ENCODE results near the gene ITGBL1. TPM values are rescaled to one million over a fixed set of nuclear protein-coding genes. Genes with fewer than 3 reads are reported as not detected.

ITGBL1 gene
- total and polyA plus RNA-seq, 2 of the 4 experiments (the other 2 are of a cell fraction), result 22.2 to 24.2 TPM

DNA sequence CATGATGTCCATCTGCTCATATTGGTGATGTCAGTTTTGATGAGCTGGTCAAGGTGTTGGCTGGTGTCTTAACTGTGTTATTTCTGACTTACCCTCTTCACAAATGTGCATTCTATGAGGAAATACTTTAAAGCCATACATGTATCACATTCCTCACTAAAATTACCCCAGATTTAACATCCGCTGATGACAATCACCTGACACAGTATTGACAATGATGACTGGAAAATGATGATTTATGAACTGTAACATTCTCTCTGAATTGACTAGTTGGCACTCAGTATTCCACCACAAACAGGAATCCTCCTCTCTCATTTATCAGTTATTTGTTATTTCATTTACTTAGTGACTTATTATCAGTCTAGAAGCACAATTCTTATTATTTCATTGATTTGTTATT, 117.3 kb downstream of the ITGBL1 start:
- no peak overlapping the region for H3K9ac ChIP-seq (ENCODE audit: low read depth, low read length)
- H3K4ac ChIP-seq (ENCODE audit: low read depth, low read length), result no peak overlapping the region
- H3K18ac ChIP-seq (ENCODE audit: low read depth, low read length), result no peak overlapping the region
- no peak overlapping the region for H3K27ac ChIP-seq (ENCODE audit: insufficient read depth, low read length)
- H2AK5ac ChIP-seq (ENCODE audit: low read depth, low read length), result no peak overlapping the region
- dilution Hi-C loops (cut with HindIII; ENCODE audit: low sequenced_read_pairs, unreplicated experiment) (no loop called here), intact Hi-C loops (cut with micrococcal nuclease) (no loop called here), in situ Hi-C loops (cut with MboI; ENCODE audit: low sequenced_read_pairs) (no loop called here)
- no peaks in the 10 kb centered on the region for H3K9me1 ChIP-seq (ENCODE audit: insufficient read depth, low read length)
- no peaks in the 10 kb centered on the region for H3K4me1 ChIP-seq (ENCODE audit: control insufficient read depth, insufficient read depth, low read length)
- ATAC-seq (ENCODE audit: low read depth) (no peak), DNase-seq (no peak)
- H4K20me1 ChIP-seq (ENCODE audit: insufficient read depth, low read length), result no peaks in the 10 kb centered on the region
- H2BK120ac ChIP-seq (ENCODE audit: low read depth, low read length), result no peak overlapping the region
- no peak overlapping the region for H4K8ac ChIP-seq (ENCODE audit: low read depth in 2 of 2, low read length in 2 of 2)
- H2AFZ ChIP-seq (replicated peaks; ENCODE audit: low read length, poor library complexity), result no peak overlapping the region
- H2BK5ac ChIP-seq (ENCODE audit: low read depth, low read length, poor library complexity, severe bottlenecking), result no peak overlapping the region
- no peak overlapping the region for H4K5ac ChIP-seq (ENCODE audit: low read depth, low read length)
- BruUV-seq (replicated peaks), result no TSS peak
- H3K9me3 ChIP-seq (ENCODE audit: control insufficient read depth, insufficient read depth, low read length), result no peaks in the 10 kb centered on the region
- no peak overlapping the region for H3K4me3 ChIP-seq (ENCODE audit: insufficient read depth, low read depth, low read length)
- H3K79me1 ChIP-seq (ENCODE audit: low read depth in 1 of 2, low read length in 2 of 2), result no peaks in the 10 kb centered on the region
- H2BK20ac ChIP-seq (ENCODE audit: low read depth, low read length), result no peak overlapping the region
- TF ChIP-seq, protein P1, sequence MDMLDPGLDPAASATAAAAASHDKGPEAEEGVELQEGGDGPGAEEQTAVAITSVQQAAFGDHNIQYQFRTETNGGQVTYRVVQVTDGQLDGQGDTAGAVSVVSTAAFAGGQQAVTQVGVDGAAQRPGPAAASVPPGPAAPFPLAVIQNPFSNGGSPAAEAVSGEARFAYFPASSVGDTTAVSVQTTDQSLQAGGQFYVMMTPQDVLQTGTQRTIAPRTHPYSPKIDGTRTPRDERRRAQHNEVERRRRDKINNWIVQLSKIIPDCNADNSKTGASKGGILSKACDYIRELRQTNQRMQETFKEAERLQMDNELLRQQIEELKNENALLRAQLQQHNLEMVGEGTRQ (IDR thresholded peaks at IDR 0.05; ENCODE audit: low read depth, low read length), result no peak
- TF ChIP-seq MXI1 (IDR thresholded peaks at IDR 0.05; ENCODE audit: borderline replicate concordance, low read depth, low read length) (no peak), FOS (IDR thresholded peaks at IDR 0.05; ENCODE audit: low read depth, low read length) (no peak), RAD21 (IDR thresholded peaks at IDR 0.05; ENCODE audit: low read length) (no peak), POLR2A (IDR thresholded peaks at IDR 0.05; ENCODE audit: low read depth, low read length) (no peak), NFE2L2 (IDR thresholded peaks at IDR 0.05; ENCODE audit: low read depth, low read length) (no peak), MAZ (IDR thresholded peaks at IDR 0.05; ENCODE audit: borderline replicate concordance, low read depth, low read length) (no peak), CHD1 (IDR thresholded peaks at IDR 0.05; ENCODE audit: low read depth, low read length) (no peak), RFX5 (IDR thresholded peaks at IDR 0.05; ENCODE audit: low read depth, low read length) (no peak), MAFK (IDR thresholded peaks at IDR 0.05; ENCODE audit: low read depth, low read length) (no peak), RCOR1 (IDR thresholded peaks at IDR 0.05; ENCODE audit: insufficient replicate concordance, low read length) (no peak), SMC3 (IDR thresholded peaks at IDR 0.05; ENCODE audit: low read depth, low read length) (no peak), BHLHE40 (IDR thresholded peaks at IDR 0.05; ENCODE audit: low read depth, low read length) (no peak), CEBPB (IDR thresholded peaks at IDR 0.05; ENCODE audit: low read depth, low read length) (no peak)
- TF ChIP-seq, protein P2, sequence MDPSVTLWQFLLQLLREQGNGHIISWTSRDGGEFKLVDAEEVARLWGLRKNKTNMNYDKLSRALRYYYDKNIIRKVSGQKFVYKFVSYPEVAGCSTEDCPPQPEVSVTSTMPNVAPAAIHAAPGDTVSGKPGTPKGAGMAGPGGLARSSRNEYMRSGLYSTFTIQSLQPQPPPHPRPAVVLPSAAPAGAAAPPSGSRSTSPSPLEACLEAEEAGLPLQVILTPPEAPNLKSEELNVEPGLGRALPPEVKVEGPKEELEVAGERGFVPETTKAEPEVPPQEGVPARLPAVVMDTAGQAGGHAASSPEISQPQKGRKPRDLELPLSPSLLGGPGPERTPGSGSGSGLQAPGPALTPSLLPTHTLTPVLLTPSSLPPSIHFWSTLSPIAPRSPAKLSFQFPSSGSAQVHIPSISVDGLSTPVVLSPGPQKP (IDR thresholded peaks at IDR 0.05; ENCODE audit: borderline replicate concordance, low read depth, low read length), result no peak
- TF ChIP-seq, protein P3, sequence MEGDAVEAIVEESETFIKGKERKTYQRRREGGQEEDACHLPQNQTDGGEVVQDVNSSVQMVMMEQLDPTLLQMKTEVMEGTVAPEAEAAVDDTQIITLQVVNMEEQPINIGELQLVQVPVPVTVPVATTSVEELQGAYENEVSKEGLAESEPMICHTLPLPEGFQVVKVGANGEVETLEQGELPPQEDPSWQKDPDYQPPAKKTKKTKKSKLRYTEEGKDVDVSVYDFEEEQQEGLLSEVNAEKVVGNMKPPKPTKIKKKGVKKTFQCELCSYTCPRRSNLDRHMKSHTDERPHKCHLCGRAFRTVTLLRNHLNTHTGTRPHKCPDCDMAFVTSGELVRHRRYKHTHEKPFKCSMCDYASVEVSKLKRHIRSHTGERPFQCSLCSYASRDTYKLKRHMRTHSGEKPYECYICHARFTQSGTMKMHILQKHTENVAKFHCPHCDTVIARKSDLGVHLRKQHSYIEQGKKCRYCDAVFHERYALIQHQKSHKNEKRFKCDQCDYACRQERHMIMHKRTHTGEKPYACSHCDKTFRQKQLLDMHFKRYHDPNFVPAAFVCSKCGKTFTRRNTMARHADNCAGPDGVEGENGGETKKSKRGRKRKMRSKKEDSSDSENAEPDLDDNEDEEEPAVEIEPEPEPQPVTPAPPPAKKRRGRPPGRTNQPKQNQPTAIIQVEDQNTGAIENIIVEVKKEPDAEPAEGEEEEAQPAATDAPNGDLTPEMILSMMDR (conservative IDR thresholded peaks at IDR 0.05; ENCODE audit: low read depth, low read length), result no peak
- H3K56ac ChIP-seq (ENCODE audit: extremely low read depth, insufficient read depth, low read length), result no peak overlapping the region
- no peak overlapping the region for H2BK15ac ChIP-seq (ENCODE audit: low read depth, low read length)
- POLR2A ChIA-PET (ENCODE audit: unreplicated experiment), result no interaction called here
- H3K23ac ChIP-seq (ENCODE audit: low read depth, low read length), result no peak overlapping the region
- CTCF ChIA-PET, result no interaction called here
- H4K91ac ChIP-seq (ENCODE audit: insufficient read depth, low read depth, low read length), result no peak overlapping the region
- no peak overlapping the region for H2AK9ac ChIP-seq (replicated peaks; ENCODE audit: low read depth, low read length, poor library complexity)
- H3K27me3 ChIP-seq (ENCODE audit: control insufficient read depth, insufficient read depth, low read length), result no peaks in the 10 kb centered on the region
- H3K36me3 ChIP-seq (ENCODE audit: control insufficient read depth, insufficient read depth, low read length), result no peaks in the 10 kb centered on the region
- H3K14ac ChIP-seq (replicated peaks; ENCODE audit: low read depth, low read length), result no peak overlapping the region
- no peak overlapping the region for H3K4me2 ChIP-seq (ENCODE audit: low read depth, low read length)
- no CpG with 5 or more reads among the region's 1 CpG for WGBS, 2 experiments (ENCODE audit: extremely low coverage in 2 of 2, insufficient read length in 1 of 2)

Data from IMR-90 (cell line).